H1 (cell line): ENCODE results near the gene ALG11. TPM values are rescaled to one million over a fixed set of nuclear protein-coding genes. Genes with fewer than 3 reads are reported as not detected.
A peak's percentile ranks its signal among the peaks of the same experiment; 100 is the strongest.

Source experiments
- CTCF ChIA-PET: fragments of 300-600 bp; sonication (Branson Sonifier 250); formaldehyde crosslinking; loops from one replicate; lab custom pipeline; 2021; ENCODE audit not compliant: partially characterized antibody; lab: Charles Lee
- POLR2A ChIA-PET: fragments of 300-600 bp; sonication (Branson Sonifier 250); formaldehyde crosslinking; loops from one replicate; lab custom pipeline; 2021; ENCODE audit warnings: inconsistent platforms; ENCODE audit not compliant: partially characterized antibody; lab: Charles Lee
- DNase-seq, 2 experiments: peaks; one replicate each; pipeline versions ENCODE4 v3.0.0 to v3.0.0-alpha.2; 2010 to 2022; ENCODE audit warnings: low spot score in 2 of 2, low read depth in 1 of 2, mixed read lengths in 1 of 2
- FAIRE-seq: peaks from 2 replicates; lab custom pipeline; 2011; peaks lifted over from hg19 to GRCh38; lab: Jason Lieb, UNC
- H2AFZ ChIP-seq: 2 replicates; pipeline ENCODE4 v1.8.1; 2012; ENCODE audit warnings: low read length, inconsistent platforms
- H2AK5ac ChIP-seq: 2 replicates; pipeline ENCODE4 v1.6.1; 2013; ENCODE audit warnings: low read depth, low read length
- H2BK120ac ChIP-seq: replicated peaks from 2 replicates; pipeline ENCODE3; 2013; ENCODE audit warnings: low read depth, low read length, inconsistent platforms
- H2BK12ac ChIP-seq: 2 replicates; pipeline ENCODE4 v1.6.1; 2013; ENCODE audit warnings: low read depth, low read length
- H2BK15ac ChIP-seq: 2 replicates; pipeline ENCODE4 v1.6.1; 2013; ENCODE audit warnings: low read length
- H2BK20ac ChIP-seq: 2 replicates; pipeline ENCODE4 v1.6.1; 2013; ENCODE audit warnings: low read length
- H2BK5ac ChIP-seq: 2 replicates; pipeline ENCODE4 v1.6.1; 2013; ENCODE audit warnings: low read depth, low read length
- H3K14ac ChIP-seq: 2 replicates; pipeline ENCODE4 v1.6.1; 2013; ENCODE audit warnings: inconsistent platforms; ENCODE audit not compliant: insufficient read length
- H3K18ac ChIP-seq: 2 replicates; pipeline ENCODE4 v1.6.1; 2013; ENCODE audit warnings: low read length; ENCODE audit errors: extremely low read depth
- H3K23ac ChIP-seq: 2 replicates; pipeline ENCODE4 v1.6.1; 2013; ENCODE audit warnings: inconsistent platforms; ENCODE audit not compliant: insufficient read length
- H3K23me2 ChIP-seq: 2 replicates; pipeline ENCODE4 v1.6.1; 2013; ENCODE audit warnings: low read depth, low read length
- H3K27ac ChIP-seq: 2 replicates; pipeline ENCODE4 v1.6.1; 2011; ENCODE audit warnings: low read depth, low read length, inconsistent platforms
- H3K27me3 ChIP-seq, 4 experiments: replicated peaks in 1 of 4; 1 replicate in 1 of 4; 2 replicates in 3 of 4; pipeline versions ENCODE4 v1.6.1 to v1.8.1; 2011 to 2013; ENCODE audit warnings: low read length in 3 of 4, mild to moderate bottlenecking in 3 of 4, inconsistent platforms in 2 of 4, mixed read lengths in 2 of 4, moderate library complexity in 1 of 4; ENCODE audit not compliant: control insufficient read depth in 3 of 4, insufficient read depth in 3 of 4; ENCODE audit errors: extremely low read depth in 1 of 4
- H3K36me3 ChIP-seq, 4 experiments: 2 replicates each; pipeline versions ENCODE4 v1.6.1 to v1.8.1; 2011 to 2013; ENCODE audit warnings: mild to moderate bottlenecking in 4 of 4, low read length in 3 of 4, moderate library complexity in 2 of 4, control low read depth in 1 of 4, inconsistent platforms in 1 of 4; ENCODE audit not compliant: insufficient read depth in 4 of 4, control insufficient read depth in 2 of 4
- H3K4ac ChIP-seq: replicated peaks from 2 replicates; pipeline ENCODE3; 2013; ENCODE audit warnings: low read length, low read depth, mixed read lengths, inconsistent platforms; ENCODE audit not compliant: insufficient read length
- H3K4me1 ChIP-seq, 4 experiments: replicated peaks in 1 of 4; 1 replicate in 1 of 4; 2 replicates in 3 of 4; pipeline versions ENCODE4 v1.6.1 to v1.8.1; 2011 to 2013; ENCODE audit warnings: low read length in 3 of 4, inconsistent platforms in 2 of 4, mixed read lengths in 1 of 4; ENCODE audit not compliant: insufficient read depth in 4 of 4, control insufficient read depth in 3 of 4
- H3K4me2 ChIP-seq, 2 experiments: 2 replicates each; pipeline versions ENCODE4 v1.6.1 to v1.8.1; 2011 to 2013; ENCODE audit warnings: low read depth in 2 of 2, low read length in 2 of 2, control low read depth in 1 of 2, inconsistent platforms in 1 of 2, mild to moderate bottlenecking in 1 of 2; ENCODE audit not compliant: insufficient read depth in 1 of 2
- H3K4me3 ChIP-seq, 4 experiments: fragments of 200-600, 300-600 bp in 1 of 4; sonication (generic), shearing (Covaris generic), sonication (Bioruptor Twin) in 1 of 4; 2 replicates each; pipeline versions ENCODE4 v1.5.1 to v1.8.1; 2011 to 2016; ENCODE audit warnings: low read length in 4 of 4, low read depth in 3 of 4, control low read depth in 2 of 4, inconsistent platforms in 2 of 4, mild to moderate bottlenecking in 2 of 4, mixed read lengths in 1 of 4, moderate library complexity in 1 of 4; ENCODE audit not compliant: insufficient read depth in 2 of 4; ENCODE audit errors: extremely low read depth in 1 of 4
- H3K56ac ChIP-seq: replicated peaks from 2 replicates; pipeline ENCODE3; 2013; ENCODE audit warnings: low read depth, mild to moderate bottlenecking, mixed read lengths, low read length, inconsistent platforms; ENCODE audit not compliant: insufficient read length
- H3K79me1 ChIP-seq: 2 replicates; pipeline ENCODE4 v1.6.1; 2013; ENCODE audit warnings: low read depth, low read length, control low read depth
- H3K79me2 ChIP-seq, 2 experiments: 2 replicates each; pipeline versions ENCODE4 v1.6.1 to v1.8.1; 2012 to 2013; ENCODE audit warnings: low read length in 2 of 2, mild to moderate bottlenecking in 2 of 2, inconsistent platforms in 1 of 2; ENCODE audit not compliant: insufficient read depth in 2 of 2, control insufficient read depth in 1 of 2
- H3K9ac ChIP-seq, 4 experiments: replicated peaks in 1 of 4; 1 replicate in 1 of 4; 2 replicates in 3 of 4; pipeline versions ENCODE4 v1.6.1 to v1.8.1; 2011 to 2013; ENCODE audit warnings: low read depth in 3 of 4, low read length in 3 of 4, control low read depth in 2 of 4, mild to moderate bottlenecking in 2 of 4, moderate library complexity in 2 of 4, inconsistent platforms in 1 of 4; ENCODE audit errors: extremely low read depth in 1 of 4
- H3K9me3 ChIP-seq, 2 experiments: 2 replicates each; pipeline versions ENCODE4 v1.6.1 to v1.8.1; 2012 to 2013; ENCODE audit warnings: mild to moderate bottlenecking in 2 of 2, moderate library complexity in 2 of 2, control low read depth in 1 of 2, inconsistent platforms in 1 of 2, low read depth in 1 of 2, low read length in 1 of 2, mixed read lengths in 1 of 2; ENCODE audit not compliant: insufficient read depth in 2 of 2
- H4K20me1 ChIP-seq, 2 experiments: replicated peaks in 1 of 2; 2 replicates each; pipeline versions ENCODE3 to v1.8.1; 2011 to 2013; ENCODE audit warnings: inconsistent platforms in 2 of 2, low read length in 2 of 2, mild to moderate bottlenecking in 1 of 2; ENCODE audit not compliant: insufficient read depth in 2 of 2, control insufficient read depth in 1 of 2
- H4K5ac ChIP-seq: 2 replicates; pipeline ENCODE4 v1.6.1; 2013; ENCODE audit warnings: low read length, low read depth, mixed read lengths, inconsistent platforms; ENCODE audit not compliant: insufficient read length
- H4K8ac ChIP-seq: 2 replicates; pipeline ENCODE4 v1.8.0; 2013; ENCODE audit warnings: mild to moderate bottlenecking, moderate library complexity, low read length, inconsistent platforms; ENCODE audit not compliant: insufficient read depth; ENCODE audit errors: extremely low read depth
- H4K91ac ChIP-seq: replicated peaks from 2 replicates; pipeline ENCODE3; 2013; ENCODE audit warnings: low read length, mixed read lengths, inconsistent platforms; ENCODE audit not compliant: insufficient read length
- ASH2L ChIP-seq: fragments of 200-600, 300-600 bp; sonication (generic); IDR thresholded peaks from one replicate; pipeline ENCODE4 v1.7.1; 2017; ENCODE audit warnings: low read length
- CBX5 ChIP-seq: fragments of 300-800, 300-1000 bp; sonication (generic); IDR thresholded peaks from 2 replicates; pipeline ENCODE4 v1.7.1; 2016; ENCODE audit warnings: antibody characterized with exemption, low read length, low read depth
- EP300 ChIP-seq, 2 experiments: IDR thresholded peaks; 1 replicate in 1 of 2; 2 replicates in 1 of 2; pipeline ENCODE4 v1.6.1; 2011 to 2012; ENCODE audit warnings: low read depth in 2 of 2, low read length in 2 of 2, mild to moderate bottlenecking in 2 of 2, borderline replicate concordance in 1 of 2, inconsistent platforms in 1 of 2, moderate library complexity in 1 of 2
- EZH2 ChIP-seq: fragments of 200-600 bp; sonication (generic); IDR thresholded peaks from 2 replicates; pipeline ENCODE4 v1.7.1; 2012; ENCODE audit warnings: low read depth, mild to moderate bottlenecking, moderate library complexity, low read length, inconsistent platforms; ENCODE audit not compliant: severe bottlenecking
- GTF2F1 ChIP-seq: IDR thresholded peaks from 2 replicates; pipeline ENCODE4 v1.6.1; 2012; ENCODE audit warnings: low read depth, low read length, improper control_type of control experiment, borderline replicate concordance
- JUND ChIP-seq: IDR thresholded peaks from 2 replicates; pipeline ENCODE4 v1.6.1; 2011; ENCODE audit warnings: mild to moderate bottlenecking, improper control_type of control experiment, low read length
- KDM1A ChIP-seq: fragments of 200-600, 300-600 bp; sonication (generic); IDR thresholded peaks from 2 replicates; pipeline ENCODE4 v1.7.1; 2016; ENCODE audit warnings: mild to moderate bottlenecking, low read length, borderline replicate concordance
- PHF8 ChIP-seq: fragments of 200-600 bp; sonication (generic); conservative IDR thresholded peaks from 2 replicates; pipeline ENCODE4 v1.7.1; 2012; ENCODE audit warnings: low read depth, mild to moderate bottlenecking, inconsistent platforms, low read length, moderate library complexity
- POU5F1 ChIP-seq: IDR thresholded peaks from 2 replicates; pipeline ENCODE4 v1.6.1; 2011; ENCODE audit warnings: low read depth, mild to moderate bottlenecking, low read length, moderate library complexity
- TAF1 ChIP-seq: IDR thresholded peaks from 2 replicates; pipeline ENCODE4 v1.6.1; 2011; ENCODE audit warnings: mild to moderate bottlenecking, low read depth, low read length
- TBP ChIP-seq: IDR thresholded peaks from 2 replicates; pipeline ENCODE4 v1.6.1; 2011; ENCODE audit warnings: low read depth, low read length, improper control_type of control experiment
- WGBS, 2 experiments: shearing (Covaris generic) in 1 of 2; methylation state at CpG; one replicate each; pipeline versions ENCODE4 v1.1.6 to v1.1.7; 2013 to 2015; ENCODE audit warnings: low lambda C conversion rate in 2 of 2, mixed read lengths in 2 of 2, inconsistent platforms in 1 of 2, low coverage in 1 of 2, missing lambda C conversion rate in 1 of 2; ENCODE audit not compliant: insufficient replicate concordance in 2 of 2, insufficient coverage in 1 of 2, insufficient read length in 1 of 2; ENCODE audit errors: extremely low coverage in 1 of 2, missing lambda C conversion rate in 1 of 2; 5-methylcytosine and 5-hydroxymethylcytosine counted together
- polyA plus RNA-seq, 7 experiments: library from polyadenylated mRNA; depleted of rRNA in 3 of 7; stranded (reverse) in 5 of 7; unstranded in 2 of 7; fragments of >200 nt in 5 of 7; fragments of 200-250 nt in 2 of 7; gene quantifications; 1 replicate in 5 of 7; 2 replicates in 1 of 7; 4 replicates in 1 of 7; pipeline versions ENCODE4 v1.2.1 to v1.2.3, GENCODE V29; 2011 to 2013; ENCODE audit warnings: missing spikeins in 2 of 7, mixed read lengths in 2 of 7
- total RNA-seq: library from RNA; stranded (reverse); fragmentation: NEBNext Ultra II Directional; extraction: Animal tissue kit (Norgen Biotek cat#: 25700); gene quantifications from 2 replicates; pipeline ENCODE4 v1.2.1, GENCODE V29; 2021
- TF ChIP-seq, protein P1 (sequence below): IDR thresholded peaks from 2 replicates; pipeline ENCODE4 v1.6.1; 2012; ENCODE audit warnings: inconsistent platforms

Gene ALG11
- total and polyA plus RNA-seq, 2 of the 8 experiments (the other 6 are each of a cell fraction or from before 2014, with no cell fraction given), result 5.2 to 39.9 TPM

GRCh38 chr13:52051400-52051799, 39.2 kb downstream of the ALG11 start:
- no peak overlapping the region for H2BK120ac ChIP-seq
- no peaks in the 10 kb centered on the region for H3K36me3 ChIP-seq
- no peak overlapping the region for H2BK15ac ChIP-seq
- no peaks in the 10 kb centered on the region for H4K20me1 ChIP-seq
- no peak overlapping the region for H4K5ac ChIP-seq
- no peak overlapping the region for H2BK12ac ChIP-seq
- 0 out of 2 replicates have a peak overlapping the region, but pooled peaks have one; percentile 35 for H2AFZ ChIP-seq
- H3K4me2 ChIP-seq, result no peak overlapping the region
- no peak overlapping the region for H3K23ac ChIP-seq
- 89% methylated on average over 7 of the region's 7 CpGs; no CpG with 5 or more reads in 1 of the 2 experiments for WGBS, 2 experiments
- no peaks in the 10 kb centered on the region for H3K27me3 ChIP-seq
- H3K27ac ChIP-seq, result no peak overlapping the region
- no peaks in the 10 kb centered on the region for H3K79me2 ChIP-seq
- H3K23me2 ChIP-seq, result no peaks in the 10 kb centered on the region
- no peak overlapping the region for H3K4me3 ChIP-seq
- no peak overlapping the region for H2BK5ac ChIP-seq
- no peak for DNase-seq
- H2AK5ac ChIP-seq, result no peak overlapping the region
- H3K4me1 ChIP-seq, result no peaks in the 10 kb centered on the region; a peak in 1 of 7 replicates
- H3K79me1 ChIP-seq, result no peaks in the 10 kb centered on the region
- H3K4ac ChIP-seq, result no peak overlapping the region
- FAIRE-seq, result peak; percentile 19
- ChIA-PET POLR2A (no interaction called here), CTCF (interaction anchor here (0.7 kb wide), 1 partner anchor 76 kb away, joined by 3 read pairs; no protein-coding TSS in a partner anchor)
- H2BK20ac ChIP-seq, result no peak overlapping the region
- H4K91ac ChIP-seq, result no peak overlapping the region
- H4K8ac ChIP-seq, result no peak overlapping the region
- no peak overlapping the region for H3K14ac ChIP-seq
- H3K9me3 ChIP-seq, result no peaks in the 10 kb centered on the region
- no peak overlapping the region for H3K9ac ChIP-seq
- no peak overlapping the region for H3K18ac ChIP-seq
- H3K56ac ChIP-seq, result no peak overlapping the region
- TF ChIP-seq EZH2, result no peak
- no peak for TF ChIP-seq PHF8
- TF ChIP-seq ASH2L, result no peak
- no peak for TF ChIP-seq JUND
- TF ChIP-seq TBP, result no peak
- no peak for TF ChIP-seq CBX5
- TF ChIP-seq TAF1, result no peak
- no peak for TF ChIP-seq GTF2F1
- TF ChIP-seq, protein P1, sequence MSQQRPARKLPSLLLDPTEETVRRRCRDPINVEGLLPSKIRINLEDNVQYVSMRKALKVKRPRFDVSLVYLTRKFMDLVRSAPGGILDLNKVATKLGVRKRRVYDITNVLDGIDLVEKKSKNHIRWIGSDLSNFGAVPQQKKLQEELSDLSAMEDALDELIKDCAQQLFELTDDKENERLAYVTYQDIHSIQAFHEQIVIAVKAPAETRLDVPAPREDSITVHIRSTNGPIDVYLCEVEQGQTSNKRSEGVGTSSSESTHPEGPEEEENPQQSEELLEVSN, result no peak
- no peak for TF ChIP-seq POU5F1
- no peak for TF ChIP-seq EP300 (IDR thresholded peaks at IDR 0.05; ENCODE audit: borderline replicate concordance in 1 of 2, low read depth in 2 of 2, low read length in 2 of 2)
- no peak for TF ChIP-seq KDM1A
